ENCODE results near the gene KCNQ1. TPM values are rescaled to one million over a fixed set of nuclear protein-coding genes. Genes with fewer than 3 reads are reported as not detected.
"Not testable (repeated sequence)": the region's sequence is repeated elsewhere in the genome, so short reads cannot be mapped to it uniquely, and the experiment has no call there.

Gene KCNQ1
- total RNA-seq, 1 donor from 2014 or later, result 0.86 TPM

GRCh38 chr11:2477254-2477653, 32.4 kb downstream of the KCNQ1 start:
- no peak for TF ChIP-seq CTCF (conservative IDR thresholded peaks at IDR 0.05)
- Mint-ChIP-seq H3K9me3 (peaks cover 20% of the 10 kb centered on the region), H3K36me3 (ENCODE audit: low read depth) (peaks cover 9% of the 10 kb centered on the region), H3K27me3 (ENCODE audit: low read depth) (peaks cover 43% of the 10 kb centered on the region), H3K4me1 (no peaks in the 10 kb centered on the region), H3K4me3 (no peak overlapping the region), H3K27ac (ENCODE audit: unreplicated experiment) (no peak overlapping the region)
- no peak for DNase-seq (ENCODE audit: low read depth, low spot score)

- Mint-ChIP-seq H3K4me1 (no peaks in the 10 kb centered on the region), H3K27me3 (ENCODE audit: low read depth) (peaks cover 49% of the 10 kb centered on the region)
- TF ChIP-seq CTCF (conservative IDR thresholded peaks at IDR 0.05), result no peak
These were observed 33.1 kb downstream of the KCNQ1 start for GRCh38 chr11:2477936-2478335.

GRCh38 chr11:2480067-2480873, 35.5 kb downstream of the KCNQ1 start:
- peaks cover 67% of the 10 kb centered on the region for H3K27me3 Mint-ChIP-seq (ENCODE audit: low read depth)
- H3K9me3 Mint-ChIP-seq, result peaks cover 20% of the 10 kb centered on the region

More at GRCh38 chr11:2477936-2478335, 33.1 kb downstream of the KCNQ1 start:
- Mint-ChIP-seq H3K27ac (ENCODE audit: unreplicated experiment) (no peak overlapping the region), H3K4me3 (no peak overlapping the region), H3K36me3 (ENCODE audit: low read depth) (peaks cover 9% of the 10 kb centered on the region), H3K9me3 (peaks cover 20% of the 10 kb centered on the region)
- DNase-seq (ENCODE audit: low read depth, low spot score), result no peak

GRCh38 chr11:2480874-2481220, 36.0 kb downstream of the KCNQ1 start:
- H3K36me3 Mint-ChIP-seq (ENCODE audit: low read depth), result peaks cover 9% of the 10 kb centered on the region
- peaks cover 20% of the 10 kb centered on the region for H3K9me3 Mint-ChIP-seq
- peaks cover 70% of the 10 kb centered on the region for H3K27me3 Mint-ChIP-seq (ENCODE audit: low read depth)
- DNase-seq (ENCODE audit: low read depth, low spot score), result no peak
- no peak overlapping the region for H3K4me3 Mint-ChIP-seq
- no peaks in the 10 kb centered on the region for H3K4me1 Mint-ChIP-seq
- TF ChIP-seq CTCF (conservative IDR thresholded peaks at IDR 0.05), result no peak
- H3K27ac Mint-ChIP-seq (ENCODE audit: unreplicated experiment), result no peak overlapping the region

More at GRCh38 chr11:2480067-2480873, 35.5 kb downstream of the KCNQ1 start:
- H3K27ac Mint-ChIP-seq (ENCODE audit: unreplicated experiment); H3K4me3 Mint-ChIP-seq; DNase-seq (ENCODE audit: low read depth, low spot score); H3K4me1 Mint-ChIP-seq; H3K36me3 Mint-ChIP-seq (ENCODE audit: low read depth): not testable (repeated sequence)

- Mint-ChIP-seq H3K27me3 (ENCODE audit: low read depth) (peaks cover 73% of the 10 kb centered on the region), H3K4me3 (no peak overlapping the region), H3K4me1 (no peaks in the 10 kb centered on the region), H3K36me3 (ENCODE audit: low read depth) (peaks cover 9% of the 10 kb centered on the region), H3K27ac (ENCODE audit: unreplicated experiment) (no peak overlapping the region), H3K9me3 (peaks cover 21% of the 10 kb centered on the region)
- no peak for TF ChIP-seq CTCF (conservative IDR thresholded peaks at IDR 0.05)
- no peak for DNase-seq (ENCODE audit: low read depth, low spot score)
These were observed 36.4 kb downstream of the KCNQ1 start for GRCh38 chr11:2481253-2481652.

GRCh38 chr11:2482204-2482603, 37.4 kb downstream of the KCNQ1 start:
- Mint-ChIP-seq H3K4me3 (no peak overlapping the region), H3K36me3 (ENCODE audit: low read depth) (peaks cover 9% of the 10 kb centered on the region), H3K27ac (ENCODE audit: unreplicated experiment) (no peak overlapping the region), H3K9me3 (peaks cover 23% of the 10 kb centered on the region), H3K4me1 (no peaks in the 10 kb centered on the region), H3K27me3 (ENCODE audit: low read depth) (peaks cover 72% of the 10 kb centered on the region)
- no peak for TF ChIP-seq CTCF (conservative IDR thresholded peaks at IDR 0.05)
- no peak for DNase-seq (ENCODE audit: low read depth, low spot score)
